ENCODE data around the gene OR4X2. TPM values are rescaled to one million over a fixed set of nuclear protein-coding genes. Genes with fewer than 3 reads are reported as not detected.
"Not testable (repeated sequence)": the region's sequence is repeated elsewhere in the genome, so short reads cannot be mapped to it uniquely, and the experiment has no call there.

OR4X2 gene
- total and polyA plus RNA-seq, 4 donors: not detected

GRCh38 chr11:48228761-48229160 is 16.1 kb upstream of the OR4X2 start:
- DNase-seq (ENCODE audit: low spot score): no peak

GRCh38 chr11:48230057-48230456 is 14.8 kb upstream of the OR4X2 start:
- H3K4me3 ChIP-seq (ENCODE audit: low read depth in 1 of 3, low read length in 3 of 3); H3K9me3 ChIP-seq (ENCODE audit: control insufficient read depth in 4 of 4, low read length in 3 of 4); H3K36me3 ChIP-seq (ENCODE audit: control insufficient read depth in 4 of 4, insufficient read depth in 3 of 4, low read depth in 1 of 4, low read length in 3 of 4); H3K27ac ChIP-seq (ENCODE audit: low read depth in 1 of 2, low read length in 2 of 2); H3K4me1 ChIP-seq (ENCODE audit: control insufficient read depth in 4 of 4, insufficient read depth in 4 of 4, low read length in 3 of 4); H3K9ac ChIP-seq (ENCODE audit: low read depth in 1 of 2, low read length in 2 of 2); DNase-seq (ENCODE audit: low spot score); H3K27me3 ChIP-seq (ENCODE audit: control insufficient read depth in 4 of 4, insufficient read depth in 4 of 4, low read length in 3 of 4): not testable (repeated sequence)
- WGBS: 84% methylated on average over 11 of the region's 11 CpGs

More at GRCh38 chr11:48228761-48229160, 16.1 kb upstream of the OR4X2 start:
- Histone ChIP-seq H3K27me3 (ENCODE audit: control insufficient read depth in 4 of 4, insufficient read depth in 4 of 4, low read length in 3 of 4) (peaks cover 0 to 2% (median 0%) of the 10 kb centered on the region in 4 donors), H3K4me1 (ENCODE audit: control insufficient read depth in 4 of 4, insufficient read depth in 4 of 4, low read length in 3 of 4) (no peaks in the 10 kb centered on the region), H3K36me3 (ENCODE audit: control insufficient read depth in 4 of 4, insufficient read depth in 3 of 4, low read depth in 1 of 4, low read length in 3 of 4) (no peaks in the 10 kb centered on the region), H3K27ac (ENCODE audit: low read depth in 1 of 2, low read length in 2 of 2) (no peak overlapping the region), H3K4me3 (ENCODE audit: low read depth in 1 of 3, low read length in 3 of 3) (no peak overlapping the region), H3K9me3 (ENCODE audit: control insufficient read depth in 4 of 4, low read length in 3 of 4) (peaks cover 0 to 2% (median 0%) of the 10 kb centered on the region in 4 donors), H3K9ac (ENCODE audit: low read depth in 1 of 2, low read length in 2 of 2) (no peak overlapping the region)
- WGBS: 89% methylated on average over 18 of the region's 18 CpGs
- no peak for TF ChIP-seq MAX (IDR thresholded peaks at IDR 0.05)
- TF ChIP-seq ATF3 (IDR thresholded peaks at IDR 0.05): no peak
- TF ChIP-seq TAF1 (conservative IDR thresholded peaks at IDR 0.05): no peak
- no peak for TF ChIP-seq CTCF (IDR thresholded peaks at IDR 0.05; ENCODE audit: low read depth, low read length, missing input control)
- TF ChIP-seq EGR1 (IDR thresholded peaks at IDR 0.05; ENCODE audit: low read depth in 2 of 2): no peak
- TF ChIP-seq JUND (IDR thresholded peaks at IDR 0.05): no peak
- no peak for TF ChIP-seq NR2F2 (IDR thresholded peaks at IDR 0.05)
- TF ChIP-seq YY1 (IDR thresholded peaks at IDR 0.05): no peak
- TF ChIP-seq HNF4G (IDR thresholded peaks at IDR 0.05): no peak

- H3K36me3 ChIP-seq (ENCODE audit: control insufficient read depth in 4 of 4, insufficient read depth in 3 of 4, low read depth in 1 of 4, low read length in 3 of 4): no peaks in the 10 kb centered on the region
- H3K27ac ChIP-seq (ENCODE audit: low read depth in 1 of 2, low read length in 2 of 2): no peak overlapping the region
- H3K27me3 ChIP-seq (ENCODE audit: control insufficient read depth in 4 of 4, insufficient read depth in 4 of 4, low read length in 3 of 4): peaks cover 0 to 6% (median 2%) of the 10 kb centered on the region in 4 donors
- WGBS: 39% methylated on average over 3 of the region's 3 CpGs
- no peak overlapping the region for H3K4me3 ChIP-seq (ENCODE audit: low read depth in 1 of 3, low read length in 3 of 3)
- no peak overlapping the region for H3K9ac ChIP-seq (ENCODE audit: low read depth in 1 of 2, low read length in 2 of 2)
- no peaks in the 10 kb centered on the region for H3K4me1 ChIP-seq (ENCODE audit: control insufficient read depth in 4 of 4, insufficient read depth in 4 of 4, low read length in 3 of 4)
- TF ChIP-seq MAX (IDR thresholded peaks at IDR 0.05): no peak
- no peak for TF ChIP-seq NR2F2 (IDR thresholded peaks at IDR 0.05)
- TF ChIP-seq FOXA1 (IDR thresholded peaks at IDR 0.05): no peak
- TF ChIP-seq HNF4G (IDR thresholded peaks at IDR 0.05): no peak
- TF ChIP-seq REST (IDR thresholded peaks at IDR 0.05): no peak
- no peak for TF ChIP-seq YY1 (IDR thresholded peaks at IDR 0.05)
- no peak for TF ChIP-seq TAF1 (conservative IDR thresholded peaks at IDR 0.05)
- TF ChIP-seq ATF3 (IDR thresholded peaks at IDR 0.05): no peak
- TF ChIP-seq CTCF (IDR thresholded peaks at IDR 0.05; ENCODE audit: low read depth, low read length, missing input control): no peak
- no peak for TF ChIP-seq HNF4A (conservative IDR thresholded peaks at IDR 0.05)
- no peak for TF ChIP-seq SP1 (IDR thresholded peaks at IDR 0.05)
- TF ChIP-seq EGR1 (IDR thresholded peaks at IDR 0.05; ENCODE audit: low read depth in 2 of 2): no peak
- no peak for TF ChIP-seq RXRA (IDR thresholded peaks at IDR 0.05)
- no peak for TF ChIP-seq ZBTB33 (IDR thresholded peaks at IDR 0.05)
- H3K9me3 ChIP-seq (ENCODE audit: control insufficient read depth in 4 of 4, low read length in 3 of 4): peaks cover 0 to 6% (median 0%) of the 10 kb centered on the region in 4 donors
- no peak for DNase-seq (ENCODE audit: low spot score)
Observed at GRCh38 chr11:48237727-48238126, 7.2 kb upstream of the OR4X2 start.
